ENCODE measurements around the gene OTOA.
"Not testable (repeated sequence)": the region's sequence is repeated elsewhere in the genome, so short reads cannot be mapped to it uniquely, and the experiment has no call there.

The OTOA gene

DNA sequence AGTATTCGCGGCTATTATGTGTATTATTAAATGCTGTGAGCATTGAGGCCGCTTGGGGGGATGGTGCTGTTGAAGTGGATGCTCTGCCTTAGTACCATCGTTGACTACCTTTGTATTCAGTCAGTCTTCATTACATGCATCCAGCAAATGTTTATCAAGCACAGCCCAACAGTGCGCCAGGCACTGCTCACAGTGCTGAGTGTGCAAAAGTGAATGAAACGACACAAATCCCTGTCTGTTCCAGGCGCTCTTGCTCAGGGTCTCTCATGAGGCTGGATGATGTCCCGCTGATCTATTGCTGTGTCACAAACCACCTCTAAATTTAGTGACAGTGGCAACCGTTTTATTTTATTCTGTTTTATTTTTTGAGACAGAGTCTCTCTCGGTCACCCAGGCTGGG is 53.8 kb downstream of the OTOA start:
- no peak for DNase-seq (ENCODE audit: low read depth in 2 of 2, low spot score in 1 of 2)

DNA sequence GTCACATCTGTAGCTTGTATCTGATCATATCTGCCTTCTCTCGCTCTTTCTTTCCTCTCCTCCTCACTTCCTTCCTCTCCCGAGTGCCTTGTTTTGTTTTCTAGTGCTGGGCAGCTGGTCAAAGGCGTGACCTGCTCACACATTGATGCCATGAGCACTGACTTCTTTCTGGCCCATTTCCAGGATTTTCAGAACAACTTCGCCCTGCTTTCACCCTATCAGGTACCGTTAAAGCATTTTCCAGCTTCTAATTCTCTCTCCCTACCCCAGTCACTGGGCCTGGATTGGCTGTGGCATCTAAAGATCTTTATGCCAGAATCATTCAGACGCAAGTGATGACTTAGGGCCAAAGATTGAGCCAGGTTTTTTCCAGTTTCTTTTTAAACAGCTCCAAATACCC is 55.5 kb downstream of the OTOA start:
- no peak for DNase-seq (ENCODE audit: low read depth in 2 of 2, low spot score in 1 of 2)

DNA sequence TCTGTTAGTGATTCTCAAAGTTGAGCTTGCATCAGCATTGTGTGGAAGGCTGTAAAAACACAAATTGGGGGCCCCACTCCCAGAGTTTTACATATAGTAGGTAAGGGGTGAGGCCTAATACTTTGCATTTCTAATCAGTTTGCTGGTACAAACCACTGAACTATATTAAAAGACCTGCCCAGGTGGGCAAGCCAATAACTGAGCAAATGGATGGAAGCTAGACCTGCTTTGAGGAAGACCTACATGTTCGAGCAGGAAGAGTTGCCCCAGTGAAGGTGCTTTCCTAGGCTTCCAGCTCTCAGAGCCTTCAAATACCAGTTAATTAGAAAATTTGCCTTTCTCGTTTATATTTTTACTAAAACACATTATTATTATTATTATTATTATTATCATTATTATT is 56.8 kb downstream of the OTOA start:
- DNase-seq (ENCODE audit: low read depth in 2 of 2, low spot score in 1 of 2) = no peak

DNA sequence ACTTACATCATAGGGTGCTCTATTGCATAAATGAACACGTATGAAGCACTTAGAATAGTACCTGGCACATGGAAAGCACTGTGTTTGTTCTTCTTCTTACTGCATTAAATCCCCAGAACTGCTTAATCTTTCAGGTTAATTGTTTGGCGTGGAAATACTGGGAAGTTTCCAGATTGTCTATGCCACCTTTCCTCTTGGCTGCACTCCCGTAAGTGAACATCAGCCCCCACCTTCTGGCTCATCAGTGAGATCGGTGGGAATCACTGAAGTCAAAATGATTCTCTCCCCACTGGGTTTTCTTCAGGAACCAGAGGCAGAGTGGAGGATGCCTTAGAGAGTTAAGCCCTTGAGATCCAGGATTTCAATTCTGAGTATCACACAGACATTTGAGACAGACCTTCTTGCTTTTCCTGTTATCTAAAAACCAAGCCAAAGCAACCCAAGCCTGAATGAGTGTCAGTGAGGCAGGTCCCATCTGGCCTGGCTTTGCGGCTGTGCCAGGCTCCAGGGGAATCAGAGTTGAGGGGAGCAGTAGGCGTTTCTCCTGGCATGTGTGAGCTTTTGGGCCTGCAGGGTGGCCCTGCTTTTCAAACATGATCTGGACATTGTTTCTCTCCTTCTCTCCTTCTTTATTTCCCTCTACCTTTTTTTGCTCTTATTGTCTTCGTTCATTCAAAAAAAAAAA is 59.1 kb downstream of the OTOA start:
- DNase-seq (ENCODE audit: low read depth in 2 of 2, low spot score in 1 of 2) = no peak

DNA sequence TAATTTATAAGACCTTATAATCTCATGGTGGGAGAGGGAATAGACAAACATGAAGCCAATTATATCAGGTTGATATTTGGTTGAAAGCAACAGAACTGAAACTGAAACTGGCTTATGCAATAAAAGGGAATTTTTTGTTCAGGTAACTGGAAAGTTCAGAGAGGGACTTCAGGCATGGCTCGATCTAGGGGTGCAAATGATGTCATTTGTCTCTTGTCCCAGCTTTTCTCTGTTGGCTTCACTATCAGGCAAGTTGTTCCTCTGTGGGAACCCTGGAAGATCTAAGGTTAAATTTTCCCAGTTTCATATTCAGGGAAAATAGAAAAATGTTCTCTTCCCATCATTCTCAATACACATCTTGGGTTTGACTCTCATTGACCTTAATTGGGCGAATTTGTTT is 59.8 kb downstream of the OTOA start:
- no peak for DNase-seq (ENCODE audit: low read depth in 2 of 2, low spot score in 1 of 2)

DNA sequence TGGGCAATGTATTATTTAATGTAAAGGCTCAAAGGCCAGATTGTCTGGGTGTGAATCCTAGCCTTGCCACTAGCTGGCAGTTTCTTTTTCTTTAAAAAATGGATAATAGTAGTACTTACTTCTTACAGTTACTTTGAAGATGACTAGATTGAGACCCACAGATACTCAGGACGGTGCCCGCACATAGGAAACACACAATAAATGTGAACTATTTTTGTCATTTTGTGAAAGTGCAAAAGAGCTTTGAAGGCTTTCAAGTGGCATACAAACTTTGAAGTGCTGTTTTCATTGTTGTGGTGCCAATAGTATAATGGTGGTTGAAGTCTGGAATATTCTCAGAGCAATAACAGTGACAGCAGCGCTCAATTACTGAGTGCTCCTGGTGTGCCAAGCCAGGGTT is 63.6 kb downstream of the OTOA start:
- DNase-seq (ENCODE audit: low read depth in 2 of 2, low spot score in 1 of 2) = no peak

DNA sequence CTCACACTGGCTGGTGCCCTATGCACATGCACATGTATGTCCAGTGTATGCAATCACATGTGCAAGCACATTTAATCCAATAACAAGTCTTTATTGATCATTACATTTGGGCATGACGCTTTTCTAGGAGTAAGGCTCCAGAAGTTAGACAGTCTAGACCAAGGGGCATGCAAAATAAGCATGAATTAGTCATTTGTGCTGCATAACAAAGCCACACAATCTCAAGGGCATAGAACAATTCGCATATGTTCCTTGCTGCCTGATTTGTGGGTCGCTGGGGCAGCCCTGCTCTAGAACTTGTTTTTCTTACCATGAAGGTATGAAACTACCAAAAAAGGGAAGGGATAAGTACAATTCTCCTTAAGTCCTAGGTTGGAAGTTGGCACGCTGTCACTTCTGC is 67.5 kb downstream of the OTOA start:
- not testable (repeated sequence) for DNase-seq (ENCODE audit: low read depth in 2 of 2, low spot score in 1 of 2)

DNA sequence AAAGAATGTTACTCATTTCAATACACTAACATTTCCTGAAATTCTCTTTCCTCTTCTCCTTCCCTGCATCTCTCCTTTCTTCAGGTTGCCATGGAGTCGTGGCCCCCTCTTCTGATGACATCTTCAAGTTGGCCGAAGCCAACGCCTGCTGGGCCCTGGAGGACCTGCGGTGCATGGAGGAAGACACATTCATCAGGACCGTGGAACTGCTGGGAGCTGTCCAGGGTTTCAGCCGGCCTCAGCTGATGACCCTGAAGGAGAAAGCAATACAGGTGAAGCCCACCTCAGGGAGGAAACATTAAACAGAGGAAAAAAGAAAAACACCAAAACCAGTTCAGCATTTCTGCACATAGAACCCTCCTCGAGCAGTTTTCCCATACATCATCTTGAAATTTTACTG is 76.9 kb downstream of the OTOA start:
- DNase-seq (ENCODE audit: low read depth in 2 of 2, low spot score in 1 of 2) = not testable (repeated sequence)

DNA sequence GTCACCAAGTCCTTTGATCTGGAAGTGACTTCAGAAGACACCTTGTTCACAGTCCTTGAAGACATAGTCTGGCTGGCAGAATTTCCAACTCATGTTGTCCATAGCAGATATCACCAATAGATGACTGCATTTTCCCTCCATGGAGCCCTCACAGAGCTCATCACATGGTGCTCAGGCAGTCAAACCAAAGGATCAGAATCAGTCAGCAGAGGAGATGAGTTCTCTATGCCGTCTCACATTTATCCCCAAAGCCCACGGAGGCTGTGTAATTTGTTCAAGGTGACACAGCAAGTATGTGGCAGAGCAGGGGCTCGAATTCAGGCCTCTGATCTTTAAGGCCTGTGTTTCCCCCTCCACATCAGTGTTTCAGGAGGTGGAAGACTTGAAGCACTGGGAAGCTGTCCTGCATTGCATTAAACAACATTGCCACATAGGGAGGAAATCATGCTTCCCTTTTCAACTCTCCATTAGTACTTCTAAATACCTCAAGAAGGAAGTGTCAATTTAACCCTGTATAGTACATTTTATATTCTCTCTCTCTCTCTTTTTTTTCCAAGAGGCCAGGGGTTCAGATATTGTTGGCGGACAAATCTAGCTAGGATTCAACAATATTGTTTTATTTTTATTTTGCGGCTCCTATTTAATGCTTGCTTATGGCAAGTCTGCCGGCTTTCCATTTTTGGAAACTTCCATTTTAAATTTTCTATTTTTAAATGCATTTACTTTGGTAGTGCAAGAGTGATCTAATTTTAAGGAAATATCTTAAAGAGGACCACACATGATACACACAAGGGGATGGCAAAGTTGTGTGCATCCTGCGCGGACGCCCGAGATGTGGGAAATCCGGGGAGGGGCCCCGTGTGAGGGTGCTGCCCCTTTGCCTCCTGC is 92.7 kb downstream of the OTOA start:
- not testable (repeated sequence) for DNase-seq (ENCODE audit: low read depth in 2 of 2, low spot score in 1 of 2)

DNA sequence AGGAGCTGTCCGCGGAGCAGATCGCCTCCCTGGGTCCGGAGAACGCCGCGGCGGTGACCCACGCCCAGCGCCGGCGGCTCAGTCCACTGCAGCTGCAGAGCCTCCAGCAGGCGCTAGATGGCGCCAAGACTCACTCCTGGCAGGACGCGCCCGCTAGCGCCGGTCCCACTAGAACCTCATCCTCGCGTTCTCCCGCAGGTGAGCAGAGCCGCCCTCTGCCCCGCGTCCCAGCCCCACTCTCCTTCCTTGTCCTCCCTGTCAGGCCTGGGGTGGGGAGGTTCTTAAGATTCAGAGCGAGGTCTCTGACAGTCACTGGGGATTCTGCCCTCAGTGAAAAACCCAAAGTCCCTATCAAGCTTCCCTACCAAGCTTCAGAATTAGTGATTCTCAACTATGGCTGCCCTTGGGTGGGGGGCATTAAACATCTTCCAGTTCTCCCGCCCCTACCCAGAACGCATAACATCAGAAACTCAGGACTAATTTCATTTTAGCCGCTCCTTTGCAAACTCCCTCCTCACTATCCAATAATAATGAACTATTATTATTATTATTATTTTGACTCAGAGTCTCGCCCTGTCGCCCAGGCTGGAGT is 93.4 kb downstream of the OTOA start:
- DNase-seq (ENCODE audit: low read depth in 2 of 2, low spot score in 1 of 2) = not testable (repeated sequence)

DNA sequence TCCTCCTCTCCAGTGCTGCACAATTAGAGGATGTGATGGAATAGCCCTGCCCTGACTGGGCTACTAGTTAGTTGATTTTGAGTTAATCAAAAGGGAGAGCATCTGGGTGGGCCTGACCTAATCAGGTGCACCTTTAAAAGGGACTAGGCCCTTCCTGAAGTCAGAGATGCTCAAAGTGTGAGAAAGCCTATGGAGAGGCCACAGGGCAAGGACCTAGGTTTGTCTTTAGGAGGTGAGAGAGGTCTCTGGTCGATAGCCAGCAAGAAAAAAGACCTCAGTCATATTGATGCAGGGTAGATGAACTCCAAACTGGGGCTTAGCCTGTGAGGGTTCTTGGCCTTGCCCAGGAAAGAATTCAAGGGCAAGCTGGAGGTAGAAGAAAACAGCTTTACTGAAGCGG is 104.5 kb downstream of the OTOA start:
- DNase-seq (ENCODE audit: low read depth in 2 of 2, low spot score in 1 of 2) = not testable (repeated sequence)

DNA sequence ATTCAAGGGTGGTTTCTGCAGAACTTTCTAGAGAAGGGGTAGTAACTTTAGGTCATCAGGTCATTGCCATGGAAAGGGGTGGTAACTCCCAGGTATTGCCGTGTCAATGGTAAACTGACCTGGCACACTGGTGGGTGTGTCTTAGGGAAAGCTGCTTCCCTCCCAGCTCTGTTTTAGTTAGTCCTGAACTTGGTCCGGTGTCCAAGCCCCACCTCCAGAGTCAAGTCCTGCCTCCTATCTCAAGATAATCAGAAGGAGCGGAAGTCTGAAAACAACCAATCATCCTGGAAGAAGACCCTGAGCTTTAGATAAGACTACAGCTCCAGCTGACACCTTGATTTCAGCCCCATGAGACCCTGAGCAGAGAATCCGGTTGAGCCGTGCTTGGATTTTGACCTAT is 105.0 kb downstream of the OTOA start:
- DNase-seq (ENCODE audit: low read depth in 2 of 2, low spot score in 1 of 2) = not testable (repeated sequence)

DNA sequence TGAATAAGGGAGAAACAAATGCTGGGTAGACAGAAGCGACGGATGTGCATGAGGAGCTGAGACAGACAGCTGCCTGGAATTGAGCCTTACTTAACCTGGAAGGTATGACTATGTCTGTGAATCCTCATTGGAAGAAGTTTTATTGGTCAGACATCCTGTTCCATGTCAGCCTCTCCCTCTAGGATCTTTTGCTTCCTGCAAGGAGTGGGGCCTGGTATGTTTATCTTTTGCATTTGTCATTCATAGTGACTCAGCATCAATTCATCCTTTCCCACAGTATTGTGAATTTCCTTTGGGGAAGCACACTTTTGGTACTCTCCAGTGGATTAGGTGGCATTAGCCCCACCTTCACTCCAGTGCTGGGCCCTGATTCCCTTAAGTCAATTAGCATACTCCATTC is 105.5 kb downstream of the OTOA start:
- not testable (repeated sequence) for DNase-seq (ENCODE audit: low read depth in 2 of 2, low spot score in 1 of 2)

DNA sequence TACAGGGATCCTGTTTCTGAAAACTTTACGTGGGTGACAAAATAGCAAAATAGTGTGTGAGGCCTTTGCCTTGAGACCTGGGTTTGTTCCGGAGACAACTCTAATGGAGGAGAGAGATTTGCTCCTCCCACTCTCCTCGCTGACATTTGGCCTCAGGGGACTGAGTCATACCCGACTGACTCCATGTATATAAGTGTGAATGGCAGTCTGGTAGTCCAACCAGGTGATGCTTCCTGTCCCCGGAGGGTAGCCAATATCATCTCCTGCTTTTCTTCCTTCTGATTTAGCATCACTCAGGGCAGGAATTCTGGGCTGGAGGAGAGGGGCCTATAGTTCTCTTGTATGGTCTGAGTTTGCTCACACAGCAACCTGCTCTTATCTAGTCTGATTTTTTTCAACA is 106.8 kb downstream of the OTOA start:
- DNase-seq (ENCODE audit: low read depth in 2 of 2, low spot score in 1 of 2) = not testable (repeated sequence)

DNA sequence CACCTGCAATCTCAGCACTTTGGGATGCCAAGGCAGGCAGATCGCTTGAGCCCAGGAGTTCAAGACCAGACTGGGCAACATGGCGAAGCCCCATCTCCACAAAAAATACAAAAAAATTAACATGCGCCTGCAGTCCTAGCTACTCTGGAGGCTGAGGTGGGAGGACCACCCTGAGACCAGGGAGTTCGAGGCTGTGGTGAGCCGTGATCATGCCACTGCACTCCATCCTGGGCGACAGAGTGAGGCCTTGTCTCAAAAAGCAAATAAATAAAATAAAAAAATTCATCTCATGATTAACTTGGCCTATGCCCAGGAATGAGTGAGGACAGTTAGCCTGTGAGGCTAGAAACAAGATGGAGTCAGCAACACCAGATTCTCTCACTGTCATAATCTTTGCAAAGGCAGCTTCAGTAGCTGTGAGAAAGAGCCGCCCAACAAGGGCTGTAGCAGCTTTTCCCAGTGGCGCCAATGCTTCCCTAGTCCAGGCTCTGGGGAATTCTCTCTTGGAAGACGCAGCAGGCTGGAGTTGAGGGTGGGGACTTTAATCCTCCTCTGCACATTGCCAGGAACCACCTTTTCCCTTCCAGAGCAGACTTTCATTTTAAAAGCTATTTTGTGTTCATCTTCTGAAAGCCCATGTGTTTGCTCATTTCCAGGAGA is 108.9 kb downstream of the OTOA start:
- not testable (repeated sequence) for DNase-seq (ENCODE audit: low read depth in 2 of 2, low spot score in 1 of 2)

DNA sequence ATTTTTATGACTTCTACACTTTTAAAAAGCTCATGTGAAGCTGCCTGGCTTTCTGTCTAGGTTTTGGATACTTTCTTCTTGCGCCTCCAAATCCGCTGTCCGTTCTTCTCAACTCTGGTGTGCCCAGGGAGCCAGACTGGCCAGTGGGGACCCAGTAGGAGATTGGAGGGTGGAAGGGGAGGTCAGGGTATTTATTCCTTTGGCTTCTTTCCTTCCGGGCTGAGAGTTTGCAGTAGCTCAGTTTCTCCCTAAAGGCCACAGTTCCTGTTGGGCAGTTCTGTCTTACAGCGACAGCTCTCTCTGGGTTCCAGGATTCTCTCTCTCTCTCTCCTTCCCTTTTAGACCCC is 109.4 kb downstream of the OTOA start:
- DNase-seq (ENCODE audit: low read depth in 2 of 2, low spot score in 1 of 2) = not testable (repeated sequence)

DNA sequence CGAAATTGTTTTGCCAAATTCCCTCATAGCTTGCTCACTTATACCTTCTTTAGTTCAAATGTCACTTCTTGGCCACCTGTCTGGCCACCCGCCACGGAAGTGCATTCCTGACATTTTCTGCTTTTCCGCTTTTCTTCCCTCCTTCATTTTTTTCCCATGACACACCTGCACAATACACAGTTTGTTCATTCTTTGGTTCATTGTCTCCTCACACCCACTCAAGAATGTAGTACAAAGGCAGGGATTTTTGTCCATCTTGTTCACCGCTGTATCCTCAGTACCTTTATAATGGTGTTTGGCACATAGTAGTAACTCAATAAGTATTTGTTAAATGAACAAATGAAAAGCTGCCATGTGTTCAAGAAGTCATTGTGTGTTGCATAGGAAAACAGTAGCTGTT is 116.8 kb downstream of the OTOA start:
- not testable (repeated sequence) for DNase-seq (ENCODE audit: low read depth in 2 of 2, low spot score in 1 of 2)

DNA sequence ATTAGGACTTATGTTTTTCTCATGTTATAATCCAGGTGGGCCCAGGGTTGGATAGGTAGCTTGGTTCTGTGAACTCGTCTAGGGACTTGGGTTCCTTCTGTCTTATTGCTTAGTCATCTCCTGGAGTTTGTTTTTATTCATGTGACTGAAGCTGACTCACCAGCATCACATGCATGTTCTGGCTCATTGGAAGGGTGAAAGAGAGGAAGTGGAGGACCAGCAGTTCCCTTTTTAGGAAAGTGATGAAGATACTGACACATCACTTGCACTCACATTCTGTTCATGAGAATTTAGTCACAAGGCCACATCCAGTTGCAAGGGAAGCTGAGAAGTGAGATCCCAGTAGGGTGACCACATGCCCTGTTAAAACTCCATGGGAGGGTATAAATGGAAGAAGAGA is 126.7 kb downstream of the OTOA start:
- DNase-seq (ENCODE audit: low read depth in 2 of 2, low spot score in 1 of 2) = not testable (repeated sequence)

DNA sequence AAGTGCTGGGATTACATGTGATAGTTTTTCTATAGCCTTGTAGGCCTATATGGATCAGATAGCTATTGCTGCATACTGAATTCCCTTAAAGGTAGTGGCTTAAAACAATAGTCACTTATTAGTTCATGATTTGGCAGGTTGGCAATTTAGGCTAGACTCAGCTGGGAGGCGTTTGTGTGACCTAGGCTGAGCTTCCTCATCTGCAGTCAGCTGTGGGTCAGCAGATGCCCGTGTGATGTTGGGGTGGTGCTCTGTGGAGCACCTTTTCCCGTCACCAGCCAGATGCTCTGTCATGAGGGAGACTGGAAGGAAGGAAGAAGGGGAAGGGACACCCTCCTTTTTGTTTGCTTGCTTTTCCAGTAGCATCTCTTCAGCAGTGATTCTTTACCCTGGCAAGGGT is 129.5 kb downstream of the OTOA start:
- DNase-seq (ENCODE audit: low read depth in 2 of 2, low spot score in 1 of 2) = not testable (repeated sequence)

DNA sequence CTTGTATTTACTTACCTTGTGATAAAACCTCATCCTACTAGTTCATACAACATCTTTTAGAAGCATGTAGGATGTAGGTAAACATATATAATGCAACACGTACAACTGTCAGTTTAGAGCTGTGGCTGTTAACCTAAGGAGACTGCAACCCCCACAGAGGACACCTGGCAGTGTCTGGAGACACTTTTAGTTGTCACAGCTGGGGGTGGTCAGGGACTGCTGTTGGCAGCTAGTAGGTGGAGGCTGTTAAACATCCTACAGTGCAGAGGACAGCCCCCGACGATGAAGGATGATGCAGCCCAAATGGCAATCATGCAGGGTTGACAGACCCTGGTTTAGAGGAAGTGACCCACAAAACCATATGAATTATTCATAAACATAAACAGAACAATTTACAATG is 134.8 kb downstream of the OTOA start:
- DNase-seq (ENCODE audit: low read depth in 2 of 2, low spot score in 1 of 2) = not testable (repeated sequence)

DNA sequence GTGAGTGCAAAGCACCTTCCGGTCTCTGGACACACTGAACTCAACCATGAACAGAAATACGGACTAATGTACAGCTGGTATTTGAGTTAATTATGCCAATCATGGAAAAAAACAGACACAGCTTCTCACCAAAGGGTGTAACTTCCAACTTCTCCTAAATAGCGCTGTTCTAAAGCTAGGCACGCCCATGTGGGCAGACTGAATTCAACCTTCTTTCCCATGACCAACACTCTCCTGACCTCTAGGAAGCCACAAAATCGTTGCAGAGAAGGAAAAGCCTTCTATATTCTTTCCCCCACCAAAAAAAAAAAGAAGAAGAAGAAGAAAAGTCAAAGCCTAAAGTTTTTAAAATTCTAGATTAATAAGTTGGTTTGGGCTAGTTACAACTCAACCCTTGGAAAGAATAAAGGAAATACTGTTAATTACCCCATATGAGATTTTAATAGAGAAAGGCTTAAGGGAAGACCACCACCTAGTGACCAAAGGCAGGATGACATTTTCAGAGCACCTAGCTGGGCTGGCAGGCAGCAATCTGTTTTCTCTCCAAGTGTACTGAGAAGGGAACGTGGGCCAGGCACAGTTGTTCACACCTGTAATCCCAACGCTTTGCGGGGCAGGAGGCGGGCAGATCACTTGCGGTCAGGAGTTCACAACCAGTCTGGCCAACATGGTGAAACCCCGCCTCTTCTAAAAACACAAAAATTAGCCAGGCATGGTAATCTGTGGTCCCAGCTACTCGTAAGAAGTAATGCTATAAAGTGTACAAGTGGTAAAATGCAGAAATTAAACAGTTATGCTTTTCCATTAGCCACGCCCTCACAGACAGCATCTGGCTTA is 138.0 kb downstream of the OTOA start:
- not testable (repeated sequence) for DNase-seq (ENCODE audit: low read depth in 2 of 2, low spot score in 1 of 2)
